Naive B cell (primary cell): ENCODE data around the gene SHTN1. TPM values are rescaled to one million over a fixed set of nuclear protein-coding genes. Genes with fewer than 3 reads are reported as not detected.

Experiments used
- polyA plus RNA-seq, 6 donors: library from polyadenylated mRNA; unstranded; fragments of 300-500 nt; fragmentation: Illumina TruSeq; gene quantifications; one replicate each; pipeline ENCODE4 v1.2.3, GENCODE V29; 2021; ENCODE audit warnings: low read depth in 6 of 6

SHTN1 gene
- polyA plus RNA-seq, 6 donors from 2014 or later = not detected

Other genes starting within 250 kb of the SHTN1 start
- gene ENO4, start 155.7 kb downstream of the SHTN1 start, polyA plus RNA-seq = under 1 TPM in 1 of 6 donors, not detected in 5; 0.12 TPM
- not detected for gene VAX1, start 133.1 kb upstream of the SHTN1 start, polyA plus RNA-seq
- not detected for gene KCNK18, start 192.3 kb upstream of the SHTN1 start, polyA plus RNA-seq
- under 1 TPM in 4 of 6 donors, not detected in 2; 0.08 to 0.39 (median 0.19) TPM for gene SLC18A2, start 235.9 kb upstream of the SHTN1 start, polyA plus RNA-seq